GM23338 (cell line): ENCODE data around the gene SLC13A3. TPM values are rescaled to one million over a fixed set of nuclear protein-coding genes. Genes with fewer than 3 reads are reported as not detected.

Source experiments
- ATAC-seq: fragments of 200-7000 bp; cut with Tn5 transposase; 3 replicates; pipeline ENCODE4 v1.9.1; 2020
- DNase-seq: peaks from one replicate; pipeline ENCODE4 v3.0.0-alpha.2; 2015; ENCODE audit warnings: low spot score
- H2AFZ ChIP-seq: fragments of 200-600 bp; sonication (generic); 2 replicates; pipeline ENCODE4 v1.8.0; 2016; ENCODE audit warnings: antibody characterized with exemption, mild to moderate bottlenecking, moderate library complexity
- H3F3A ChIP-seq: fragments of 200-600 bp; sonication (generic); replicated peaks from 2 replicates; pipeline ENCODE4 v1.8.0; 2017; ENCODE audit warnings: antibody characterized with exemption, mixed run types, low read depth
- H3K27ac ChIP-seq: fragments of 200-600 bp; sonication (generic); 2 replicates; pipeline ENCODE4 v1.6.1; 2016; ENCODE audit warnings: low read depth
- H3K27me3 ChIP-seq: fragments of 200-600 bp; sonication (generic); 2 replicates; pipeline ENCODE4 v1.8.0; 2016; ENCODE audit warnings: mild to moderate bottlenecking, mixed run types, moderate library complexity; ENCODE audit not compliant: insufficient read depth
- H3K36me3 ChIP-seq: fragments of 200-600 bp; sonication (generic); 2 replicates; pipeline ENCODE4 v1.8.0; 2016; ENCODE audit warnings: mild to moderate bottlenecking; ENCODE audit not compliant: insufficient read depth
- H3K4me1 ChIP-seq: fragments of 200-600 bp; sonication (generic); 2 replicates; pipeline ENCODE4 v1.8.0; 2016; ENCODE audit warnings: mild to moderate bottlenecking, moderate library complexity; ENCODE audit not compliant: insufficient read depth
- H3K4me2 ChIP-seq: fragments of 200-600 bp; sonication (generic); 2 replicates; pipeline ENCODE4 v1.7.1; 2017; ENCODE audit warnings: mixed run types
- H3K4me3 ChIP-seq: fragments of 200-600 bp; sonication (generic); 2 replicates; pipeline ENCODE4 v1.6.1; 2016; ENCODE audit warnings: mixed run types
- H3K79me2 ChIP-seq: fragments of 200-600 bp; sonication (generic); replicated peaks from 2 replicates; pipeline ENCODE4 v1.8.0; 2017; ENCODE audit warnings: mild to moderate bottlenecking; ENCODE audit not compliant: insufficient read depth
- H3K9me2 ChIP-seq: fragments of 200-600 bp; sonication (generic); 2 replicates; pipeline ENCODE4 v1.8.0; 2017; ENCODE audit not compliant: insufficient read depth
- H4K20me1 ChIP-seq: fragments of 200-600 bp; sonication (generic); replicated peaks from 2 replicates; pipeline ENCODE4 v1.8.0; 2017; ENCODE audit warnings: mild to moderate bottlenecking; ENCODE audit not compliant: insufficient read depth
- H3K27ac Mint-ChIP-seq: 2 replicates; pipeline ENCODE4 v1.8.0; 2020; ENCODE audit warnings: inconsistent platforms, mild to moderate bottlenecking, moderate library complexity, mixed read lengths
- H3K27me3 Mint-ChIP-seq: 3 replicates; pipeline ENCODE4 v1.8.0; 2022; ENCODE audit warnings: low read depth, mild to moderate bottlenecking, moderate library complexity, mixed read lengths, inconsistent platforms; ENCODE audit not compliant: insufficient read depth, poor library complexity
- H3K36me3 Mint-ChIP-seq: 3 replicates; pipeline ENCODE4 v1.8.0; 2021; ENCODE audit warnings: low read depth, mild to moderate bottlenecking, inconsistent platforms, moderate library complexity, mixed read lengths
- H3K4me1 Mint-ChIP-seq: 3 replicates; pipeline ENCODE4 v1.8.0; 2020; ENCODE audit warnings: mild to moderate bottlenecking, inconsistent platforms, mixed read lengths
- H3K4me3 Mint-ChIP-seq: 3 replicates; pipeline ENCODE4 v1.8.0; 2021; ENCODE audit warnings: moderate library complexity, mild to moderate bottlenecking, inconsistent platforms, mixed read lengths
- H3K9me3 Mint-ChIP-seq: 3 replicates; pipeline ENCODE4 v1.8.0; 2020; ENCODE audit warnings: moderate library complexity, mild to moderate bottlenecking, inconsistent platforms, mixed read lengths
- CREB1 ChIP-seq: fragments of 250-450 bp; sonication (Bioruptor Pico); IDR thresholded peaks from 2 replicates; pipeline ENCODE4 v1.5.0; 2020; ENCODE audit warnings: low read depth, mild to moderate bottlenecking, moderate library complexity
- JUNB ChIP-seq: IDR thresholded peaks from one replicate; pipeline ENCODE4 v1.6.1; 2016; ENCODE audit warnings: antibody characterized with exemption; ENCODE audit not compliant: unreplicated experiment
- NANOG ChIP-seq: IDR thresholded peaks from 2 replicates; pipeline ENCODE4 v1.6.1; 2016; ENCODE audit warnings: antibody characterized with exemption, borderline replicate concordance
- POLR2AphosphoS5 ChIP-seq: IDR thresholded peaks from 2 replicates; pipeline ENCODE4 v1.6.1; 2016; ENCODE audit warnings: antibody characterized with exemption, low read depth
- STAT1 ChIP-seq: IDR thresholded peaks from one replicate; pipeline ENCODE4 v1.6.1; 2016; ENCODE audit warnings: antibody characterized with exemption; ENCODE audit not compliant: unreplicated experiment
- polyA plus RNA-seq: library from polyadenylated mRNA; unstranded; fragments of >200 nt; fragmentation: Nextera tagmentation; extraction: Ambion mirVana; gene quantifications from 2 replicates; pipeline ENCODE4 v1.2.1, GENCODE V29; 2016
- total RNA-seq: library from RNA; depleted of rRNA; stranded (reverse); fragments of >200 nt; shearing (Covaris generic); gene quantifications from 2 replicates; pipeline ENCODE4 v1.2.3, GENCODE V29; 2014
- TF ChIP-seq, protein P1 (sequence below): IDR thresholded peaks from 2 replicates; pipeline ENCODE4 v1.6.1; 2016; ENCODE audit warnings: antibody characterized with exemption
- TF ChIP-seq, protein P2 (sequence below), 2 experiments: fragments of 200-600 bp in 1 of 2; sonication (generic) in 1 of 2; conservative IDR thresholded peaks; 2 replicates each; pipeline versions ENCODE4 v1.5.1 to v1.6.1; 2016 to 2017; ENCODE audit warnings: antibody characterized with exemption in 2 of 2, low read depth in 2 of 2, mild to moderate bottlenecking in 2 of 2, moderate library complexity in 1 of 2
- TF ChIP-seq, protein P3 (sequence below): fragments of 250-450 bp; sonication (Bioruptor Pico); IDR thresholded peaks from 2 replicates; pipeline ENCODE4 v1.5.0; 2020; ENCODE audit warnings: mild to moderate bottlenecking, moderate library complexity

The SLC13A3 gene
- total and polyA plus RNA-seq, 2 experiments from 2014 or later: 8.6 to 9.1 TPM

DNA sequence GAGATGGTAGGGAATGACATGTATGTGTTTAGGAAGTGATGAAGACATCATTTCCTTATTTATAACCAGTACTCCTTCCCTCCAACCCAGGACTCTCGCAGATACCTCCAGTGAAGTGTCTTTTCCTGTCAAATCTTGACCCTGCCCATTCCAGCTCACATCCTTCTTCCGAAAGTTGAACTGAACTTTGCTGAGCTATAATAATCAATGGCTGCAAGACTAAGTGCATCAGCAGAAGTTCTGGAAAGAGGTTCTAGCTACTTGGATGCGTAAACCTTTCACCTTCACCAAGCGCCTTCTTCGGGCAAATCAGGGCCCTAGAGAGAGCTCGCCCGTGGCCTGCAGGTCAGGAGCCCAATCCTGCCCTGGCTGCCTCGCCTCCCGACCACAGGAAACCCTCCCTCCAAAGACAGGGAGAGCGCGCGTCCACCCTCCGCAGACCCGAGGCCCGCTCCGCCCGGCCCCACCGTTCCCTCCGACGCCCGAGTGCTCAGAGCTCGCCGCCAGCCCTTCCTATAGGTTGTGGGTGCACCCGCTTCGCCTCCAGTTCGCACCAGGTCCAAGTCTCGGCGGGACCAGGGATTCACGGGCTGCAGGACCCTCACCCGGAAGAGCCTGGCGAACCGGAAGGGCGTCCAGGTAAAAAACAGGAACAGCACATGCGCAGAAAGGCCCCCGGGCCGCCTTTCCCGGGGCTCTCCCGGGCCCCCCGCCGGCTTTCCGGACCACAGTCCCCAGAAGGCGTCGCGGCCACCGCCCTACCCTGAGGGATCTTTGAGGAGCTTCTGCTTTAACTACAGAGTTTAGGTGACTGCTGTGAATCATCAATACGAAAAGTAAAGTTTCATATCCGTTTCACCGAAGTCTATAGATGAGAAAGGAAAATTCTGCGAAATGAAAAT lies 138.1 kb downstream of the SLC13A3 start, which contains the start of gene ZNF334:
TSS of gene ZNF334 (minus strand) at position 617 of the 902 bp plus-strand sequence. CDS start 1,457 bp downstream, outside the sequence.
- H3K4me1 Mint-ChIP-seq: no peaks in the 10 kb centered on the region; the same call in 2 of the 3 replicates
- Histone ChIP-seq H4K20me1 (no peaks in the 10 kb centered on the region; the same call in 1 of the 2 replicates), H3K27me3 (0 out of 2 replicates have a peak, but pooled peaks cover 4% of the 10 kb centered on the region), H3K36me3 (no peaks in the 10 kb centered on the region; the same call in 1 of the 2 replicates), H3F3A (0 out of 2 replicates have a peak, but pooled peaks cover 3% of the 10 kb centered on the region), H3K27ac (peak within 1 kb of the TSS; percentile 45; the same call in 1 of the 2 replicates), H3K4me2 (peak within 1 kb of the TSS; percentile 93), H3K4me3 (peak within 1 kb of the TSS; percentile 93), H3K4me1 (peaks cover 6% of the 10 kb centered on the region; the same call in 1 of the 2 replicates), H3K79me2 (peaks cover 12% of the 10 kb centered on the region), H3K9me2 (peaks cover 7% of the 10 kb centered on the region), H2AFZ (peak within 1 kb of the TSS; percentile 77; the same call in 1 of the 2 replicates)
- peaks cover 39% of the 10 kb centered on the region for H3K36me3 Mint-ChIP-seq
- TF ChIP-seq, protein P1, sequence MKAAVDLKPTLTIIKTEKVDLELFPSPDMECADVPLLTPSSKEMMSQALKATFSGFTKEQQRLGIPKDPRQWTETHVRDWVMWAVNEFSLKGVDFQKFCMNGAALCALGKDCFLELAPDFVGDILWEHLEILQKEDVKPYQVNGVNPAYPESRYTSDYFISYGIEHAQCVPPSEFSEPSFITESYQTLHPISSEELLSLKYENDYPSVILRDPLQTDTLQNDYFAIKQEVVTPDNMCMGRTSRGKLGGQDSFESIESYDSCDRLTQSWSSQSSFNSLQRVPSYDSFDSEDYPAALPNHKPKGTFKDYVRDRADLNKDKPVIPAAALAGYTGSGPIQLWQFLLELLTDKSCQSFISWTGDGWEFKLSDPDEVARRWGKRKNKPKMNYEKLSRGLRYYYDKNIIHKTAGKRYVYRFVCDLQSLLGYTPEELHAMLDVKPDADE: peak; percentile 76
- TF ChIP-seq POLR2AphosphoS5 (peak; percentile 98), JUNB (no peak), STAT1 (no peak)
- H3K4me3 Mint-ChIP-seq: peak within 1 kb of the TSS; percentile 94
- H3K9me3 Mint-ChIP-seq: peaks cover 15% of the 10 kb centered on the region
- peak within 1 kb of the TSS; percentile 90 for H3K27ac Mint-ChIP-seq
- DNase-seq: peak; percentile 96
- H3K27me3 Mint-ChIP-seq: peaks cover 6% of the 10 kb centered on the region
- ATAC-seq: peak; percentile 99

DNA sequence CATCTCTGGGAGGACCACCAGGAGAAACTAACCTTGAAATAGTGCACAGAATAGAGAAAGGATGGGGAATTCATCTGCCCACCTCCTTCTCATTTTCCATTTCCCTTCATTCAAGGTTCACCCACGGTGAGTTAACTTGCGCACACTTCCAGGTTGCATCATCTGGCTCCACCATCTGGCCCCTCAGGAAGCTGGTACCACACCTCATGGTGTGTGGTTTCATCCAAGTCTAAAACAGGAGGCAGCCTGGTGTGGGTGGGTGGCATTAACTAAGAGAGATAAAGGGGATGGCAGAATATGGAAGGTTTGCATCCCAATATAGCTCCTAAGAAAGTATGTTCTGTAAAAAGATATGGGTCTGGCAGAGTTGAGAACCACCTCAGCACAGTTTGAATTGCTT lies 141.7 kb downstream of the SLC13A3 start:
- H3K36me3 Mint-ChIP-seq: peaks cover 73% of the 10 kb centered on the region
- no peak overlapping the region for H2AFZ ChIP-seq
- no peaks in the 10 kb centered on the region for H3K27me3 ChIP-seq
- peaks cover 16% of the 10 kb centered on the region for H3K36me3 ChIP-seq
- no peak overlapping the region for H3K4me3 ChIP-seq
- no peak overlapping the region for H3K4me3 Mint-ChIP-seq
- H3K9me2 ChIP-seq: peaks cover 7% of the 10 kb centered on the region
- DNase-seq (no peak), ATAC-seq (no peak)
- H3K4me1 ChIP-seq: peaks cover 6% of the 10 kb centered on the region; the same call in 1 of the 2 replicates
- peaks cover 35% of the 10 kb centered on the region for H3K9me3 Mint-ChIP-seq
- H3K27ac ChIP-seq: no peak overlapping the region
- H3K79me2 ChIP-seq: peaks cover 12% of the 10 kb centered on the region
- no peaks in the 10 kb centered on the region; the same call in 1 of the 2 replicates for H4K20me1 ChIP-seq
- H3K4me1 Mint-ChIP-seq: no peaks in the 10 kb centered on the region; the same call in 2 of the 3 replicates
- H3K4me2 ChIP-seq: no peak overlapping the region
- H3K27me3 Mint-ChIP-seq: peaks cover 6% of the 10 kb centered on the region
- H3F3A ChIP-seq: 0 out of 2 replicates have a peak, but pooled peaks cover 3% of the 10 kb centered on the region
- no peak overlapping the region for H3K27ac Mint-ChIP-seq
- TF ChIP-seq NANOG (no peak), JUNB (no peak), POLR2AphosphoS5 (no peak), CREB1 (no peak)
- TF ChIP-seq, protein P2, sequence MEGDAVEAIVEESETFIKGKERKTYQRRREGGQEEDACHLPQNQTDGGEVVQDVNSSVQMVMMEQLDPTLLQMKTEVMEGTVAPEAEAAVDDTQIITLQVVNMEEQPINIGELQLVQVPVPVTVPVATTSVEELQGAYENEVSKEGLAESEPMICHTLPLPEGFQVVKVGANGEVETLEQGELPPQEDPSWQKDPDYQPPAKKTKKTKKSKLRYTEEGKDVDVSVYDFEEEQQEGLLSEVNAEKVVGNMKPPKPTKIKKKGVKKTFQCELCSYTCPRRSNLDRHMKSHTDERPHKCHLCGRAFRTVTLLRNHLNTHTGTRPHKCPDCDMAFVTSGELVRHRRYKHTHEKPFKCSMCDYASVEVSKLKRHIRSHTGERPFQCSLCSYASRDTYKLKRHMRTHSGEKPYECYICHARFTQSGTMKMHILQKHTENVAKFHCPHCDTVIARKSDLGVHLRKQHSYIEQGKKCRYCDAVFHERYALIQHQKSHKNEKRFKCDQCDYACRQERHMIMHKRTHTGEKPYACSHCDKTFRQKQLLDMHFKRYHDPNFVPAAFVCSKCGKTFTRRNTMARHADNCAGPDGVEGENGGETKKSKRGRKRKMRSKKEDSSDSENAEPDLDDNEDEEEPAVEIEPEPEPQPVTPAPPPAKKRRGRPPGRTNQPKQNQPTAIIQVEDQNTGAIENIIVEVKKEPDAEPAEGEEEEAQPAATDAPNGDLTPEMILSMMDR (conservative IDR thresholded peaks at IDR 0.05; ENCODE audit: low read depth in 2 of 2): no peak
- TF ChIP-seq, protein P3, sequence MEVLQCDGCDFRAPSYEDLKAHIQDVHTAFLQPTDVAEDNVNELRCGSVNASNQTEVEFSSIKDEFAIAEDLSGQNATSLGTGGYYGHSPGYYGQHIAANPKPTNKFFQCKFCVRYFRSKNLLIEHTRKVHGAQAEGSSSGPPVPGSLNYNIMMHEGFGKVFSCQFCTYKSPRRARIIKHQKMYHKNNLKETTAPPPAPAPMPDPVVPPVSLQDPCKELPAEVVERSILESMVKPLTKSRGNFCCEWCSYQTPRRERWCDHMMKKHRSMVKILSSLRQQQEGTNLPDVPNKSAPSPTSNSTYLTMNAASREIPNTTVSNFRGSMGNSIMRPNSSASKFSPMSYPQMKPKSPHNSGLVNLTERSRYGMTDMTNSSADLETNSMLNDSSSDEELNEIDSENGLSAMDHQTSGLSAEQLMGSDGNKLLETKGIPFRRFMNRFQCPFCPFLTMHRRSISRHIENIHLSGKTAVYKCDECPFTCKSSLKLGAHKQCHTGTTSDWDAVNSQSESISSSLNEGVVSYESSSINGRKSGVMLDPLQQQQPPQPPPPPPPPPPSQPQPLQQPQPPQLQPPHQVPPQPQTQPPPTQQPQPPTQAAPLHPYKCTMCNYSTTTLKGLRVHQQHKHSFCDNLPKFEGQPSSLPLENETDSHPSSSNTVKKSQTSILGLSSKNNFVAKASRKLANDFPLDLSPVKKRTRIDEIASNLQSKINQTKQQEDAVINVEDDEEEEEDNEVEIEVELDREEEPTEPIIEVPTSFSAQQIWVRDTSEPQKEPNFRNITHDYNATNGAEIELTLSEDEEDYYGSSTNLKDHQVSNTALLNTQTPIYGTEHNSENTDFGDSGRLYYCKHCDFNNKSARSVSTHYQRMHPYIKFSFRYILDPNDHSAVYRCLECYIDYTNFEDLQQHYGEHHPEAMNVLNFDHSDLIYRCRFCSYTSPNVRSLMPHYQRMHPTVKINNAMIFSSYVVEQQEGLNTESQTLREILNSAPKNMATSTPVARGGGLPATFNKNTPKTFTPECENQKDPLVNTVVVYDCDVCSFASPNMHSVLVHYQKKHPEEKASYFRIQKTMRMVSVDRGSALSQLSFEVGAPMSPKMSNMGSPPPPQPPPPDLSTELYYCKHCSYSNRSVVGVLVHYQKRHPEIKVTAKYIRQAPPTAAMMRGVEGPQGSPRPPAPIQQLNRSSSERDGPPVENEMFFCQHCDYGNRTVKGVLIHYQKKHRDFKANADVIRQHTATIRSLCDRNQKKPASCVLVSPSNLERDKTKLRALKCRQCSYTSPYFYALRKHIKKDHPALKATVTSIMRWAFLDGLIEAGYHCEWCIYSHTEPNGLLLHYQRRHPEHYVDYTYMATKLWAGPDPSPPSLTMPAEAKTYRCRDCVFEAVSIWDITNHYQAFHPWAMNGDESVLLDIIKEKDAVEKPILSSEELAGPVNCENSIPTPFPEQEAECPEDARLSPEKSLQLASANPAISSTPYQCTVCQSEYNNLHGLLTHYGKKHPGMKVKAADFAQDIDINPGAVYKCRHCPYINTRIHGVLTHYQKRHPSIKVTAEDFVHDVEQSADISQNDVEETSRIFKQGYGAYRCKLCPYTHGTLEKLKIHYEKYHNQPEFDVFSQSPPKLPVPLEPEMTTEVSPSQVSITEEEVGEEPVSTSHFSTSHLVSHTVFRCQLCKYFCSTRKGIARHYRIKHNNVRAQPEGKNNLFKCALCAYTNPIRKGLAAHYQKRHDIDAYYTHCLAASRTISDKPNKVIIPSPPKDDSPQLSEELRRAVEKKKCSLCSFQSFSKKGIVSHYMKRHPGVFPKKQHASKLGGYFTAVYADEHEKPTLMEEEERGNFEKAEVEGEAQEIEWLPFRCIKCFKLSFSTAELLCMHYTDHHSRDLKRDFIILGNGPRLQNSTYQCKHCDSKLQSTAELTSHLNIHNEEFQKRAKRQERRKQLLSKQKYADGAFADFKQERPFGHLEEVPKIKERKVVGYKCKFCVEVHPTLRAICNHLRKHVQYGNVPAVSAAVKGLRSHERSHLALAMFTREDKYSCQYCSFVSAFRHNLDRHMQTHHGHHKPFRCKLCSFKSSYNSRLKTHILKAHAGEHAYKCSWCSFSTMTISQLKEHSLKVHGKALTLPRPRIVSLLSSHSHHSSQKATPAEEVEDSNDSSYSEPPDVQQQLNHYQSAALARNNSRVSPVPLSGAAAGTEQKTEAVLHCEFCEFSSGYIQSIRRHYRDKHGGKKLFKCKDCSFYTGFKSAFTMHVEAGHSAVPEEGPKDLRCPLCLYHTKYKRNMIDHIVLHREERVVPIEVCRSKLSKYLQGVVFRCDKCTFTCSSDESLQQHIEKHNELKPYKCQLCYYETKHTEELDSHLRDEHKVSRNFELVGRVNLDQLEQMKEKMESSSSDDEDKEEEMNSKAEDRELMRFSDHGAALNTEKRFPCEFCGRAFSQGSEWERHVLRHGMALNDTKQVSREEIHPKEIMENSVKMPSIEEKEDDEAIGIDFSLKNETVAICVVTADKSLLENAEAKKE (CRISPR knock-in tag): no peak
- TF ChIP-seq, protein P1: no peak
